Caco-2 (cell line): ENCODE measurements around the gene PKM. TPM values are rescaled to one million over a fixed set of nuclear protein-coding genes. Genes with fewer than 3 reads are reported as not detected.

ENCODE experiments used
- BruUV-seq: library from RNA; stranded (reverse); fragments of 400-500 nt; replicated peaks from 2 replicates; lab custom pipeline; 2021; lab: Mats Ljungman, UMichigan
- CTCF ChIA-PET: fragments of 300-600 bp; sonication (Branson Sonifier 250); formaldehyde crosslinking; loops from one replicate; lab custom pipeline; 2022; ENCODE audit warnings: antibody characterized with exemption; lab: Charles Lee
- POLR2A ChIA-PET: fragments of 300-600 bp; sonication (Branson Sonifier 250); formaldehyde crosslinking; loops from one replicate; lab custom pipeline; 2022; ENCODE audit warnings: antibody characterized with exemption; lab: Charles Lee
- DNase-seq, 2 experiments: peaks; one replicate each; pipeline versions ENCODE4 v3.0.0 to v3.0.0-alpha.2; 2020 to 2022
- H3K27me3 ChIP-seq: replicated peaks from 2 replicates; pipeline ENCODE4 v1.6.0; 2011; ENCODE audit warnings: low read length; ENCODE audit not compliant: control insufficient read depth, insufficient read depth
- H3K36me3 ChIP-seq: 2 replicates; pipeline ENCODE4 v1.5.1; 2011; ENCODE audit warnings: low read length; ENCODE audit not compliant: control insufficient read depth, insufficient read depth
- H3K4me1 ChIP-seq: fragments of 250-450 bp; sonication (Bioruptor Pico); 2 replicates; pipeline ENCODE4 v1.5.1; 2020; ENCODE audit warnings: mild to moderate bottlenecking
- H3K4me3 ChIP-seq: 2 replicates; pipeline ENCODE4 v1.5.1; 2011; ENCODE audit warnings: low read depth, mild to moderate bottlenecking, control low read depth, low read length
- H3K9me3 ChIP-seq: fragments of 250-450 bp; sonication (Bioruptor Pico); 2 replicates; pipeline ENCODE4 v1.5.1; 2020; ENCODE audit warnings: mild to moderate bottlenecking, moderate library complexity
- H3K27ac Mint-ChIP-seq: one replicate; pipeline ENCODE4 v1.8.0; 2022; ENCODE audit warnings: mixed read lengths; ENCODE audit not compliant: unreplicated experiment
- H3K27me3 Mint-ChIP-seq: one replicate; pipeline ENCODE4 v1.8.0; 2022; ENCODE audit warnings: mixed read lengths; ENCODE audit not compliant: insufficient read depth, unreplicated experiment
- H3K36me3 Mint-ChIP-seq: one replicate; pipeline ENCODE4 v1.8.0; 2022; ENCODE audit warnings: mild to moderate bottlenecking, mixed read lengths; ENCODE audit not compliant: insufficient read depth, unreplicated experiment
- H3K4me1 Mint-ChIP-seq: one replicate; pipeline ENCODE4 v1.8.0; 2022; ENCODE audit warnings: low read depth, mixed read lengths; ENCODE audit not compliant: unreplicated experiment
- H3K4me3 Mint-ChIP-seq: one replicate; pipeline ENCODE4 v1.8.0; 2022; ENCODE audit warnings: mild to moderate bottlenecking, moderate library complexity, mixed read lengths; ENCODE audit not compliant: unreplicated experiment
- H3K9me3 Mint-ChIP-seq: one replicate; pipeline ENCODE4 v1.8.0; 2022; ENCODE audit warnings: mixed read lengths; ENCODE audit not compliant: unreplicated experiment
- intact Hi-C: fragments of 100-400 bp; cut with micrococcal nuclease; formaldehyde crosslinking; loops from one replicate; pipeline ENCODE4 v1.10.0; 2022; ENCODE audit not compliant: unreplicated experiment
- total RNA-seq: library from RNA; stranded (reverse); gene quantifications from 2 replicates; pipeline ENCODE4 v1.2.3, GENCODE V29; 2022
- TF ChIP-seq, protein P1 (sequence below), 2 experiments: fragments of 200-600 bp in 1 of 2; IDR thresholded peaks; 1 replicate in 1 of 2; 2 replicates in 1 of 2; pipeline versions ENCODE4 v1.5.1 to v1.8.0; 2011 to 2022; ENCODE audit warnings: antibody characterized with exemption in 1 of 2, control low read depth in 1 of 2, inconsistent platforms in 1 of 2, low read depth in 1 of 2, low read length in 1 of 2, mild to moderate bottlenecking in 1 of 2, moderate library complexity in 1 of 2; ENCODE audit not compliant: insufficient read depth in 1 of 2, severe bottlenecking in 1 of 2, unreplicated experiment in 1 of 2

The PKM gene
- total RNA-seq, 1 experiment from 2014 or later, result 733 TPM

DNA sequence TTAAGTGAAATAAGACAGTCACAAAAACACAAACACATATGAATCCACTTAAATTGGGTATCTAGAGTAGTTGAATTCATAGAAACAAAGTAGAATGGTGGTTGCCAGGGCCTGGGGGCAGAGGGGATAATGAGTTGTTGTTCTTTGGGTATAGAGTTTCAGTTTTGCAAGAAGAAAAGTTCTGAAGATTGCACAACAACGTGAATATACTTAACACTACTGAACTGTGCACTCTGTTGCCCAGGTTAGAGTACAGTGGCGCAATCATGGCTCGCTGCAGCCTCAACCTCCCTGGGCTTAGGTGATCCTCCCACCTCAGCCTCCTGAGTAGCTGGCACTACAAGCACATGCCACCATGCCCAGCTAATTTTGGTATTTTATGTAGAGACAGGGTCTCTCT lies 48.3 kb downstream of the PKM start:
- H3K4me3 ChIP-seq, result no peak overlapping the region
- no peaks in the 10 kb centered on the region for H3K9me3 ChIP-seq
- no peaks in the 10 kb centered on the region for H3K4me1 ChIP-seq
- TF ChIP-seq, protein P1, sequence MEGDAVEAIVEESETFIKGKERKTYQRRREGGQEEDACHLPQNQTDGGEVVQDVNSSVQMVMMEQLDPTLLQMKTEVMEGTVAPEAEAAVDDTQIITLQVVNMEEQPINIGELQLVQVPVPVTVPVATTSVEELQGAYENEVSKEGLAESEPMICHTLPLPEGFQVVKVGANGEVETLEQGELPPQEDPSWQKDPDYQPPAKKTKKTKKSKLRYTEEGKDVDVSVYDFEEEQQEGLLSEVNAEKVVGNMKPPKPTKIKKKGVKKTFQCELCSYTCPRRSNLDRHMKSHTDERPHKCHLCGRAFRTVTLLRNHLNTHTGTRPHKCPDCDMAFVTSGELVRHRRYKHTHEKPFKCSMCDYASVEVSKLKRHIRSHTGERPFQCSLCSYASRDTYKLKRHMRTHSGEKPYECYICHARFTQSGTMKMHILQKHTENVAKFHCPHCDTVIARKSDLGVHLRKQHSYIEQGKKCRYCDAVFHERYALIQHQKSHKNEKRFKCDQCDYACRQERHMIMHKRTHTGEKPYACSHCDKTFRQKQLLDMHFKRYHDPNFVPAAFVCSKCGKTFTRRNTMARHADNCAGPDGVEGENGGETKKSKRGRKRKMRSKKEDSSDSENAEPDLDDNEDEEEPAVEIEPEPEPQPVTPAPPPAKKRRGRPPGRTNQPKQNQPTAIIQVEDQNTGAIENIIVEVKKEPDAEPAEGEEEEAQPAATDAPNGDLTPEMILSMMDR (IDR thresholded peaks at IDR 0.05; ENCODE audit: insufficient read depth in 1 of 2, low read depth in 1 of 2, low read length in 1 of 2, severe bottlenecking in 1 of 2, unreplicated experiment in 1 of 2), result no peak
- ChIA-PET POLR2A (no interaction called here), CTCF (no interaction called here)
- no peak for DNase-seq
- BruUV-seq, result no TSS peak
- H3K27me3 Mint-ChIP-seq, result no peaks in the 10 kb centered on the region
- H3K27me3 ChIP-seq, result no peaks in the 10 kb centered on the region
- H3K36me3 Mint-ChIP-seq, result no peaks in the 10 kb centered on the region
- no peaks in the 10 kb centered on the region for H3K9me3 Mint-ChIP-seq
- no peak overlapping the region for H3K4me3 Mint-ChIP-seq
- no peaks in the 10 kb centered on the region for H3K4me1 Mint-ChIP-seq
- no peaks in the 10 kb centered on the region for H3K36me3 ChIP-seq
- intact Hi-C loops, result no loop called here
- H3K27ac Mint-ChIP-seq, result no peak overlapping the region

GRCh38 chr15:72182244-72182643 lies 48.7 kb downstream of the PKM start:
- TF ChIP-seq, protein P1 (IDR thresholded peaks at IDR 0.05; ENCODE audit: insufficient read depth in 1 of 2, low read depth in 1 of 2, low read length in 1 of 2, severe bottlenecking in 1 of 2, unreplicated experiment in 1 of 2), result no peak
- no peak overlapping the region for H3K27ac Mint-ChIP-seq
- Histone ChIP-seq H3K4me3 (no peak overlapping the region), H3K9me3 (no peaks in the 10 kb centered on the region), H3K27me3 (no peaks in the 10 kb centered on the region), H3K4me1 (no peaks in the 10 kb centered on the region), H3K36me3 (no peaks in the 10 kb centered on the region)
- intact Hi-C loops, result no loop called here
- no peaks in the 10 kb centered on the region for H3K4me1 Mint-ChIP-seq
- CTCF ChIA-PET, result no interaction called here
- no peak for DNase-seq
- POLR2A ChIA-PET, result no interaction called here
- H3K27me3 Mint-ChIP-seq, result no peaks in the 10 kb centered on the region
- no TSS peak for BruUV-seq
- H3K9me3 Mint-ChIP-seq, result no peaks in the 10 kb centered on the region
- no peaks in the 10 kb centered on the region for H3K36me3 Mint-ChIP-seq
- H3K4me3 Mint-ChIP-seq, result no peak overlapping the region

GRCh38 chr15:72180761-72181324 lies 50.1 kb downstream of the PKM start:
- no peaks in the 10 kb centered on the region for H3K36me3 ChIP-seq
- no TSS peak for BruUV-seq
- H3K4me1 Mint-ChIP-seq, result no peaks in the 10 kb centered on the region
- H3K27me3 ChIP-seq, result no peaks in the 10 kb centered on the region
- H3K9me3 ChIP-seq, result no peaks in the 10 kb centered on the region
- no peak for DNase-seq
- H3K27ac Mint-ChIP-seq, result no peak overlapping the region
- no peaks in the 10 kb centered on the region for H3K27me3 Mint-ChIP-seq
- no peak overlapping the region for H3K4me3 Mint-ChIP-seq
- no peaks in the 10 kb centered on the region for H3K9me3 Mint-ChIP-seq
- no peak overlapping the region for H3K4me3 ChIP-seq
- intact Hi-C loops, result no loop called here
- TF ChIP-seq, protein P1 (IDR thresholded peaks at IDR 0.05; ENCODE audit: insufficient read depth in 1 of 2, low read depth in 1 of 2, low read length in 1 of 2, severe bottlenecking in 1 of 2, unreplicated experiment in 1 of 2), result no peak
- POLR2A ChIA-PET, result no interaction called here
- H3K4me1 ChIP-seq, result no peaks in the 10 kb centered on the region
- H3K36me3 Mint-ChIP-seq, result no peaks in the 10 kb centered on the region
- CTCF ChIA-PET, result no interaction called here
